Neural cell (in vitro differentiated cells): Measurements from ENCODE around the gene ASCC3. TPM values are rescaled to one million over a fixed set of nuclear protein-coding genes. Genes with fewer than 3 reads are reported as not detected.

Experiments used
- H2AFZ ChIP-seq: fragments of 200-600, 300-800 bp; sonication (generic), shearing (Covaris generic); 2 replicates; pipeline ENCODE4 v1.6.0; 2014; ENCODE audit warnings: low read depth, mild to moderate bottlenecking, antibody characterized with exemption, low read length, moderate library complexity
- H3F3A ChIP-seq: fragments of 200-600 bp; shearing (Covaris generic); 2 replicates; pipeline ENCODE4 v1.6.1; 2016; ENCODE audit warnings: mild to moderate bottlenecking, moderate library complexity, mixed read lengths, antibody characterized with exemption, low read length; ENCODE audit not compliant: insufficient read depth, poor library complexity, severe bottlenecking
- H3K27ac ChIP-seq: fragments of 200-600, 300-800 bp; sonication (generic), shearing (Covaris generic); 2 replicates; pipeline ENCODE4 v1.5.1; 2014; ENCODE audit warnings: mild to moderate bottlenecking, low read length, moderate library complexity
- H3K27me3 ChIP-seq: fragments of 300-800, 200-600 bp; sonication (generic), shearing (Covaris generic); 2 replicates; pipeline ENCODE4 v1.6.0; 2014; ENCODE audit warnings: mild to moderate bottlenecking, low read depth, low read length, moderate library complexity; ENCODE audit not compliant: insufficient read depth
- H3K36me3 ChIP-seq: fragments of 300-800, 200-600 bp; sonication (generic), shearing (Covaris generic); 2 replicates; pipeline ENCODE4 v1.5.1; 2014; ENCODE audit warnings: mild to moderate bottlenecking, antibody characterized with exemption, low read length, moderate library complexity; ENCODE audit not compliant: insufficient read depth
- H3K4me2 ChIP-seq: fragments of 300-800, 200-600 bp; sonication (generic), shearing (Covaris generic); 2 replicates; pipeline ENCODE4 v1.6.0; 2014; ENCODE audit warnings: mild to moderate bottlenecking, low read length
- H3K4me3 ChIP-seq: fragments of 300-800, 200-600 bp; sonication (generic), shearing (Covaris generic); 2 replicates; pipeline ENCODE4 v1.5.1; 2014; ENCODE audit warnings: mild to moderate bottlenecking, low read length, moderate library complexity
- H3K79me2 ChIP-seq: fragments of 200-600 bp; shearing (Covaris generic); replicated peaks from 2 replicates; pipeline ENCODE4 v1.6.0; 2014; ENCODE audit warnings: mild to moderate bottlenecking, low read length, moderate library complexity; ENCODE audit not compliant: insufficient read depth
- H3K9ac ChIP-seq: fragments of 300-800, 200-600 bp; sonication (generic), shearing (Covaris generic); 2 replicates; pipeline ENCODE4 v1.6.1; 2016; ENCODE audit warnings: mild to moderate bottlenecking, low read length, mixed read lengths
- H3K9me2 ChIP-seq: fragments of 200-600 bp; shearing (Covaris generic); 2 replicates; pipeline ENCODE4 v1.6.1; 2016; ENCODE audit warnings: mild to moderate bottlenecking, low read length, mixed read lengths; ENCODE audit not compliant: insufficient read depth
- H3K9me3 ChIP-seq: fragments of 200-600, 300-800 bp; sonication (generic), shearing (Covaris generic); 2 replicates; pipeline ENCODE4 v1.6.1; 2016; ENCODE audit warnings: mild to moderate bottlenecking, mixed run types, low read length, moderate library complexity, mixed read lengths
- H4K20me1 ChIP-seq: fragments of 200-600 bp; shearing (Covaris generic); 2 replicates; pipeline ENCODE4 v1.6.1; 2016; ENCODE audit warnings: mild to moderate bottlenecking, mixed run types; ENCODE audit not compliant: insufficient read depth
- EP300 ChIP-seq: fragments of 450-650 bp; conservative IDR thresholded peaks from 2 replicates; pipeline ENCODE4 v1.6.1; 2014; ENCODE audit warnings: antibody characterized with exemption, mild to moderate bottlenecking, moderate library complexity; ENCODE audit not compliant: poor library complexity, severe bottlenecking
- EZH2 ChIP-seq: fragments of 200-600, 300-800 bp; shearing (Covaris generic), sonication (generic); IDR thresholded peaks from 2 replicates; pipeline ENCODE4 v1.6.1; 2014; ENCODE audit warnings: antibody characterized with exemption, low read length, borderline replicate concordance, mild to moderate bottlenecking; ENCODE audit not compliant: insufficient read depth, poor library complexity, severe bottlenecking
- MXI1 ChIP-seq: fragments of 450-650 bp; conservative IDR thresholded peaks from 2 replicates; pipeline ENCODE4 v1.6.1; 2014; ENCODE audit warnings: antibody characterized with exemption, mild to moderate bottlenecking; ENCODE audit not compliant: poor library complexity, severe bottlenecking
- POLR2AphosphoS5 ChIP-seq: IDR thresholded peaks from 2 replicates; pipeline ENCODE4 v1.6.1; 2012
- RAD21 ChIP-seq: fragments of 450-650 bp; conservative IDR thresholded peaks from 2 replicates; pipeline ENCODE4 v1.6.1; 2014; ENCODE audit warnings: antibody characterized with exemption, mild to moderate bottlenecking, moderate library complexity
- SMC3 ChIP-seq: fragments of 450-650 bp; conservative IDR thresholded peaks from 2 replicates; pipeline ENCODE4 v1.6.1; 2014; ENCODE audit warnings: antibody characterized with exemption, mild to moderate bottlenecking, moderate library complexity; ENCODE audit not compliant: poor library complexity
- TAF1 ChIP-seq: IDR thresholded peaks from 2 replicates; pipeline ENCODE4 v1.6.1; 2012; ENCODE audit warnings: low read depth
- polyA plus RNA-seq: library from polyadenylated mRNA; depleted of rRNA; stranded (reverse); fragments of >200 nt; gene quantifications from 2 replicates; pipeline ENCODE4 v1.2.3, GENCODE V29; 2014
- TF ChIP-seq, protein P1 (sequence below): fragments of 450-650 bp; IDR thresholded peaks from 2 replicates; pipeline ENCODE4 v1.5.1; 2014; ENCODE audit warnings: antibody characterized with exemption, mild to moderate bottlenecking, moderate library complexity; ENCODE audit not compliant: poor library complexity, severe bottlenecking
- TF ChIP-seq, protein P2 (sequence below): IDR thresholded peaks from 2 replicates; pipeline ENCODE4 v1.6.1; 2012; ENCODE audit warnings: borderline replicate concordance

ASCC3 gene
- polyA plus RNA-seq, 1 donor from 2014 or later: 14.9 TPM

DNA sequence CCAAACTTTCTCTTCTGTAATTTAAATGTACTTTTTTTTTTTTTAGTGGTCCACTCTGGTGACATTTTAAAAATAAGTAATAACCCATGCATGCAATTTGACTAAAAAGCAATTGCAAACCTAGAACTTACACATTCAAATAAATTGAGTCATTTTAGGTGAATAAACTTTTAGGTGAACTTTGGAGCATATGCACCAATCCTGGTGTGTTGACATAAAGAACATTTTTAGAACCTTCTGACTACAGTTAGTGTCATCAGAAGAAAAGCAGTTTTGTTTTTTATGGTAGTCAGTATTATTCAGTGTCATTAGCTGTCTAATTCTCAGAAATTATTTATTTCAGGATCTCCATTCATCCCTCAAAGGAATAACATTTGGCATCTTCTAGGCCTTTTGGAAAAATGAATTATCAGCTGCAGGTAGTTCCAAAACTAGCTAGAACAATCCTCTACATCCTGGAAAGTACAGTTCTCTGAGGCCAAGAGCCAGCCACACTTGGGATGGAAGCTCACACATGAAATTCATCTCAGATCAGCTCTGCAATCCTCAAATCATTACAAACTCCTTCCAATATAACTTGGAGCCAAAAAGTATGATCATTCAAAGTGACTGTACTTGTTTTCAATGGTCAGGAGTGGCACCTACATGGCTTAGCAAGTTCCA, 378.0 kb downstream of the ASCC3 start:
- no peaks in the 10 kb centered on the region for H3K27me3 ChIP-seq
- H3K9ac ChIP-seq: no peak overlapping the region
- H3F3A ChIP-seq: no peaks in the 10 kb centered on the region
- H3K4me2 ChIP-seq: no peak overlapping the region
- H3K27ac ChIP-seq: no peak overlapping the region
- H3K9me3 ChIP-seq: no peaks in the 10 kb centered on the region
- no peaks in the 10 kb centered on the region for H3K36me3 ChIP-seq
- H3K4me3 ChIP-seq: no peak overlapping the region
- no peaks in the 10 kb centered on the region for H4K20me1 ChIP-seq
- no peak for TF ChIP-seq MXI1
- TF ChIP-seq, protein P1, sequence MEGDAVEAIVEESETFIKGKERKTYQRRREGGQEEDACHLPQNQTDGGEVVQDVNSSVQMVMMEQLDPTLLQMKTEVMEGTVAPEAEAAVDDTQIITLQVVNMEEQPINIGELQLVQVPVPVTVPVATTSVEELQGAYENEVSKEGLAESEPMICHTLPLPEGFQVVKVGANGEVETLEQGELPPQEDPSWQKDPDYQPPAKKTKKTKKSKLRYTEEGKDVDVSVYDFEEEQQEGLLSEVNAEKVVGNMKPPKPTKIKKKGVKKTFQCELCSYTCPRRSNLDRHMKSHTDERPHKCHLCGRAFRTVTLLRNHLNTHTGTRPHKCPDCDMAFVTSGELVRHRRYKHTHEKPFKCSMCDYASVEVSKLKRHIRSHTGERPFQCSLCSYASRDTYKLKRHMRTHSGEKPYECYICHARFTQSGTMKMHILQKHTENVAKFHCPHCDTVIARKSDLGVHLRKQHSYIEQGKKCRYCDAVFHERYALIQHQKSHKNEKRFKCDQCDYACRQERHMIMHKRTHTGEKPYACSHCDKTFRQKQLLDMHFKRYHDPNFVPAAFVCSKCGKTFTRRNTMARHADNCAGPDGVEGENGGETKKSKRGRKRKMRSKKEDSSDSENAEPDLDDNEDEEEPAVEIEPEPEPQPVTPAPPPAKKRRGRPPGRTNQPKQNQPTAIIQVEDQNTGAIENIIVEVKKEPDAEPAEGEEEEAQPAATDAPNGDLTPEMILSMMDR: no peak
- no peak for TF ChIP-seq POLR2AphosphoS5
- TF ChIP-seq SMC3: no peak
- H3K79me2 ChIP-seq: no peaks in the 10 kb centered on the region
- no peaks in the 10 kb centered on the region for H3K9me2 ChIP-seq
- no peak overlapping the region for H2AFZ ChIP-seq

GRCh38 chr6:100493206-100493888, 387.8 kb downstream of the ASCC3 start:
- Histone ChIP-seq H3K27ac (no peak overlapping the region), H3K9me3 (no peaks in the 10 kb centered on the region), H3K4me3 (no peak overlapping the region), H3K27me3 (no peaks in the 10 kb centered on the region), H2AFZ (no peak overlapping the region), H3K9ac (no peak overlapping the region), H3K79me2 (no peaks in the 10 kb centered on the region), H3K9me2 (no peaks in the 10 kb centered on the region), H3K4me2 (peak overlapping the region; percentile 5), H3K36me3 (no peaks in the 10 kb centered on the region), H4K20me1 (no peaks in the 10 kb centered on the region), H3F3A (no peaks in the 10 kb centered on the region)
- TF ChIP-seq MXI1 (no peak), EP300 (no peak), TAF1 (no peak), RAD21 (no peak), POLR2AphosphoS5 (no peak), SMC3 (no peak), EZH2 (no peak)
- TF ChIP-seq, protein P1: no peak
- TF ChIP-seq, protein P2, sequence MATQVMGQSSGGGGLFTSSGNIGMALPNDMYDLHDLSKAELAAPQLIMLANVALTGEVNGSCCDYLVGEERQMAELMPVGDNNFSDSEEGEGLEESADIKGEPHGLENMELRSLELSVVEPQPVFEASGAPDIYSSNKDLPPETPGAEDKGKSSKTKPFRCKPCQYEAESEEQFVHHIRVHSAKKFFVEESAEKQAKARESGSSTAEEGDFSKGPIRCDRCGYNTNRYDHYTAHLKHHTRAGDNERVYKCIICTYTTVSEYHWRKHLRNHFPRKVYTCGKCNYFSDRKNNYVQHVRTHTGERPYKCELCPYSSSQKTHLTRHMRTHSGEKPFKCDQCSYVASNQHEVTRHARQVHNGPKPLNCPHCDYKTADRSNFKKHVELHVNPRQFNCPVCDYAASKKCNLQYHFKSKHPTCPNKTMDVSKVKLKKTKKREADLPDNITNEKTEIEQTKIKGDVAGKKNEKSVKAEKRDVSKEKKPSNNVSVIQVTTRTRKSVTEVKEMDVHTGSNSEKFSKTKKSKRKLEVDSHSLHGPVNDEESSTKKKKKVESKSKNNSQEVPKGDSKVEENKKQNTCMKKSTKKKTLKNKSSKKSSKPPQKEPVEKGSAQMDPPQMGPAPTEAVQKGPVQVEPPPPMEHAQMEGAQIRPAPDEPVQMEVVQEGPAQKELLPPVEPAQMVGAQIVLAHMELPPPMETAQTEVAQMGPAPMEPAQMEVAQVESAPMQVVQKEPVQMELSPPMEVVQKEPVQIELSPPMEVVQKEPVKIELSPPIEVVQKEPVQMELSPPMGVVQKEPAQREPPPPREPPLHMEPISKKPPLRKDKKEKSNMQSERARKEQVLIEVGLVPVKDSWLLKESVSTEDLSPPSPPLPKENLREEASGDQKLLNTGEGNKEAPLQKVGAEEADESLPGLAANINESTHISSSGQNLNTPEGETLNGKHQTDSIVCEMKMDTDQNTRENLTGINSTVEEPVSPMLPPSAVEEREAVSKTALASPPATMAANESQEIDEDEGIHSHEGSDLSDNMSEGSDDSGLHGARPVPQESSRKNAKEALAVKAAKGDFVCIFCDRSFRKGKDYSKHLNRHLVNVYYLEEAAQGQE: no peak
